MCF 10A (cell line): ENCODE results near the gene POLR2H. TPM values are rescaled to one million over a fixed set of nuclear protein-coding genes. Genes with fewer than 3 reads are reported as not detected.

ENCODE experiments used
- BruUV-seq: library from RNA; stranded (reverse); fragments of 400-500 nt; replicated peaks from 2 replicates; lab custom pipeline; 2021; lab: Mats Ljungman, UMichigan
- CTCF ChIA-PET: fragments of 300-600 bp; sonication (Branson Sonifier 250); formaldehyde crosslinking; extraction: SDS; loops from one replicate; lab custom pipeline; 2021; ENCODE audit warnings: antibody characterized with exemption, inconsistent platforms; lab: Yijun Ruan, JAX
- POLR2A ChIA-PET: fragments of 300-600, 350-650 bp; sonication (Branson Sonifier 250); formaldehyde crosslinking; extraction: SDS; loops from one replicate; lab custom pipeline; 2020; ENCODE audit warnings: antibody characterized with exemption, inconsistent platforms; lab: Yijun Ruan, JAX
- DNase-seq: peaks from one replicate; pipeline ENCODE4 v3.0.0-alpha.2; 2018; ENCODE audit not compliant: unreplicated experiment
- H3K27ac Mint-ChIP-seq: one replicate; pipeline ENCODE4 v1.8.0; 2022; ENCODE audit warnings: mild to moderate bottlenecking, low read depth, mixed read lengths; ENCODE audit not compliant: unreplicated experiment
- H3K27me3 Mint-ChIP-seq: one replicate; pipeline ENCODE4 v1.8.0; 2022; ENCODE audit warnings: mixed read lengths; ENCODE audit not compliant: insufficient read depth, unreplicated experiment
- H3K36me3 Mint-ChIP-seq: one replicate; pipeline ENCODE4 v1.8.0; 2022; ENCODE audit warnings: mild to moderate bottlenecking, moderate library complexity, mixed read lengths; ENCODE audit not compliant: insufficient read depth, unreplicated experiment
- H3K4me1 Mint-ChIP-seq: one replicate; pipeline ENCODE4 v1.8.0; 2022; ENCODE audit warnings: mixed read lengths; ENCODE audit not compliant: insufficient read depth, unreplicated experiment
- H3K4me3 Mint-ChIP-seq: one replicate; pipeline ENCODE4 v1.8.0; 2022; ENCODE audit warnings: mild to moderate bottlenecking, moderate library complexity, mixed read lengths; ENCODE audit not compliant: unreplicated experiment
- H3K9me3 Mint-ChIP-seq: one replicate; pipeline ENCODE4 v1.8.0; 2022; ENCODE audit warnings: mixed read lengths; ENCODE audit not compliant: unreplicated experiment
- intact Hi-C: fragments of 100-400 bp; cut with micrococcal nuclease; formaldehyde crosslinking; loops from 2 replicates; pipeline ENCODE4 v1.14.1; 2022
- total RNA-seq: library from RNA; stranded (reverse); gene quantifications from 2 replicates; pipeline ENCODE4 v1.2.3, GENCODE V29; 2022
- TF ChIP-seq, protein P1 (sequence below): fragments of 200-600 bp; IDR thresholded peaks from one replicate; pipeline ENCODE4 v1.8.0; 2022; ENCODE audit warnings: antibody characterized with exemption, mild to moderate bottlenecking; ENCODE audit not compliant: unreplicated experiment

Gene POLR2H
- total RNA-seq, 1 experiment from 2014 or later, result 91.5 TPM

DNA sequence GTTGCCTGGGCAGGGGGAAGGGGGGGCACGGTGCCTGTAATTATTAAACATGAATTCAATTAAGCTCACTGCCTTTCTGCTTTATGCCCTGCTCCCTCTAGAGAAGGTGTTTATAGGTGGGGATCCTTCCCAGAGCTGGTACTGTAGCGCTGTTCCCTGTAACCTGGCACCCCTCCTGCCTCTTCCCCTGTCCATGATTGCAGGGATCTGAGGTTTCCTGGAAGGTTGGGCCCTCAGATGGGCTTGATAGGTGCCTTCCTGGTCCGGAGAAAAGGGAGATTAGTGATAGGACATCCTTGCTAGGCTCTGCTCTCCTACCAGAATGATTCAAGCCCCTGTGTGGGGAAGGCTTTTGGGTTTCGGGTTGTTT is 26.2 kb upstream of the POLR2H start:
- DNase-seq, result no peak
- Mint-ChIP-seq H3K27ac (peak overlapping the region; percentile 89), H3K4me3 (peak overlapping the region; percentile 84), H3K4me1 (peaks cover 54% of the 10 kb centered on the region), H3K9me3 (no peaks in the 10 kb centered on the region), H3K36me3 (peaks cover 60% of the 10 kb centered on the region), H3K27me3 (no peaks in the 10 kb centered on the region)
- POLR2A ChIA-PET, result interaction anchor here (0.6 to 1.3 kb wide), 4 partner anchors 15 to 430 kb away, joined by 3 to 7 read pairs (median 5); partner anchors contain the start of genes CLCN2 and POLR2H
- intact Hi-C loops, result loop anchor here (2.0 kb wide), 1 partner anchor 14 kb away; no protein-coding TSS in a partner anchor
- TF ChIP-seq, protein P1, sequence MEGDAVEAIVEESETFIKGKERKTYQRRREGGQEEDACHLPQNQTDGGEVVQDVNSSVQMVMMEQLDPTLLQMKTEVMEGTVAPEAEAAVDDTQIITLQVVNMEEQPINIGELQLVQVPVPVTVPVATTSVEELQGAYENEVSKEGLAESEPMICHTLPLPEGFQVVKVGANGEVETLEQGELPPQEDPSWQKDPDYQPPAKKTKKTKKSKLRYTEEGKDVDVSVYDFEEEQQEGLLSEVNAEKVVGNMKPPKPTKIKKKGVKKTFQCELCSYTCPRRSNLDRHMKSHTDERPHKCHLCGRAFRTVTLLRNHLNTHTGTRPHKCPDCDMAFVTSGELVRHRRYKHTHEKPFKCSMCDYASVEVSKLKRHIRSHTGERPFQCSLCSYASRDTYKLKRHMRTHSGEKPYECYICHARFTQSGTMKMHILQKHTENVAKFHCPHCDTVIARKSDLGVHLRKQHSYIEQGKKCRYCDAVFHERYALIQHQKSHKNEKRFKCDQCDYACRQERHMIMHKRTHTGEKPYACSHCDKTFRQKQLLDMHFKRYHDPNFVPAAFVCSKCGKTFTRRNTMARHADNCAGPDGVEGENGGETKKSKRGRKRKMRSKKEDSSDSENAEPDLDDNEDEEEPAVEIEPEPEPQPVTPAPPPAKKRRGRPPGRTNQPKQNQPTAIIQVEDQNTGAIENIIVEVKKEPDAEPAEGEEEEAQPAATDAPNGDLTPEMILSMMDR, result no peak
- BruUV-seq, result no TSS peak
- CTCF ChIA-PET, result interaction anchor here (0.6 kb wide), 1 partner anchor 94 kb away, joined by 3 read pairs; no protein-coding TSS in a partner anchor

DNA sequence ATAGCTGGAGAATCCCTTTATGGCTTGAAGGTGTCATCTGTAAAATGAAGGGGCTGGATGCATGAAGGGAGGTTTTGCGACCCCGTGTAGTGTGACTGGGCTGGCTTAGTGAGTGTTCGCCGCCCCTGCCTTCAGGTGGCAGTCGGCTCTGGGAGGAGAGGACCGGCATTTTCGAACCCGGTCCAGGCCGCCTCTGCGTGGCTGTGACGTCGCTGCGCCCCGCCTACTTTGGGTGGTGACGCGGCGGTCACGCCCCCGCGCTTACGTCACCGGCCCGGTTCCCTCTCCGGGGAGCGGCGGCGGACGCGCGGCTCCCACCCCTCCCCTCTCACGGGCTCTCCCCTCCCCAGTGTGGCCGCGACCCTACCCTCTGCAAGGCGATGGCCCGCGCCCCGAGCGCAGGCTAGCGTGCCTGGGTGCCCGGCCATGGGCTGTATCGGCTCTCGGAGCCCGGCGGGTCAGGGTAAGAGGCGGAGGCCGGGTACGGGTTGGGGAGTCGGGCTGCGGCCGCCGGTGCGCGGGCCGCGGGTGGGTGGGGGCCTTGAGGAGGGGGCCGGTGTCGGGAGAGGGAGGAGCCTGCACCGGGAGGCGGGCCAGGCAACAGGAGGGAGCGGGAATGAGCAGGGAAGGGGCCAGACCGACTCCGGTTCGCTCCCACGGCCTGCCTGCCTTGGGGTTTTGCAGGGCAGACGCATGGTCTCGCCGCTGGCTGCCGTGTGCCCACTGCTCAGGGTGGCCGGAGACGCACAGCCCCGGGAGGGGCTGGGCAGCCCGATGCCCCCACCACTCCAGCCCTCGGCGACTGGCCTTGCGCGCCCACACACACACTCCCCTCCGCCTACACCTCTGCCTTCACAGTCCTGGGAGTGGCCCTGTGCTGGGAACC is 25.6 kb upstream of the POLR2H start:
- Mint-ChIP-seq H3K36me3 (peaks cover 54% of the 10 kb centered on the region), H3K9me3 (no peaks in the 10 kb centered on the region), H3K27ac (peak overlapping the region; percentile 89), H3K4me1 (peaks cover 53% of the 10 kb centered on the region), H3K27me3 (no peaks in the 10 kb centered on the region), H3K4me3 (peak overlapping the region; percentile 84)
- POLR2A ChIA-PET, result interaction anchor here (0.6 to 2.0 kb wide), 7 partner anchors 10 to 430 kb away, joined by 3 to 8 read pairs (median 4); partner anchors contain the start of genes CLCN2 and POLR2H
- intact Hi-C loops, result loop anchor here (2.0 kb wide), 1 partner anchor 15 kb away; no protein-coding TSS in a partner anchor
- TSS peak; percentile 2 for BruUV-seq
- TF ChIP-seq, protein P1, result no peak
- peak; percentile 75 for DNase-seq
- CTCF ChIA-PET, result interaction anchor here (0.6 to 1.4 kb wide), 2 partner anchors 26 to 93 kb away, joined by 3 to 5 read pairs; partner anchors contain the start of genes CLCN2 and POLR2H

DNA sequence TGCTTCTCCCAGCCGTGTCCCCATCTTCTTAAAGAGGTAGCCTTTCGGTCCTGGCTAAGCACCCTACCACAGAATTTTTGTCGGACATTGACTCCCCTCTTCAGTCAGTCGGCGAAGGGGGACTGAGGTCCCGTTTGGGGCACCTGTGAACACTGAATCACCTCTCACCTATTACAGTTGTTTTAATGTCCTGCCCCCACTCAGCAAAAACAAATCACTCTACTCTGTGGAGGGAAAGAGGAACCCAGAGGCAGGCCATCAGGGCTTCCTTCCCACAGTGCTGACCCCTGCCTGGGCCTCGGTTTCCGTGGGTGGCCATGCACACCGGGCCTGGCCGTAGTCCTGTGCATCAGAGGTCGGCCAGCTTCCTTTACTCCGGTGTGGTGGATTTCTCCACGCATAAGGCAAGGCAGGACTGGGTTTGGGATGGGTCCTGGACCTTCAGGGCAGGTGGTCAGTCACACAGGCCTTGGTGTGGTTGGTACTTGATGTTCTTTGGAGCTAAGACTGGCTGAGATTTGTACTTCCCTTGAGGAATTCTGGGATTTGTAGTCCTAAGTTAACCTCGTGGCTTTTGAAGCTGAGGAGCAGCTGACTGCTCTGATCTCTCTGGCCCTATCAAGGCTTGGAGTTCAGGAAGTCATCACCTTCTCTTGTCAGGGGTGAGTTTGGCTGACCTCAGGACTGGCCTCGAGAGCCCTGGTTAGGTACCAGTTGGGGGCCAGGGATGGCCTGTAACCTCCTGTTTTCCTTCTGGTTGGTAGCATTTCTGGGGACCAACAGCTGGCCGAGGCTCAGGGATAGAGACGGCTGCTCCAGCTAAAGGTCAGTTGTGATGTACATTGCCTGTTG is 24.7 kb upstream of the POLR2H start:
- TF ChIP-seq, protein P1, result no peak
- peak; percentile 41 for DNase-seq
- Mint-ChIP-seq H3K36me3 (peaks cover 45% of the 10 kb centered on the region), H3K27ac (peak overlapping the region; percentile 89), H3K9me3 (no peaks in the 10 kb centered on the region), H3K4me1 (peaks cover 48% of the 10 kb centered on the region), H3K27me3 (no peaks in the 10 kb centered on the region), H3K4me3 (peak overlapping the region; percentile 84)
- ChIA-PET POLR2A (interaction anchor here (0.7 to 2.0 kb wide), 7 partner anchors 9 to 35 kb away, joined by 3 to 8 read pairs (median 3); no protein-coding TSS in a partner anchor), CTCF (interaction anchor here (1.2 to 1.4 kb wide), 2 partner anchors 17 to 25 kb away, joined by 3 to 5 read pairs; partner anchors contain the start of genes CLCN2 and POLR2H)
- intact Hi-C loops, result no loop called here
- no TSS peak for BruUV-seq
